ENCODE data around the gene BLTP3A. TPM values are rescaled to one million over a fixed set of nuclear protein-coding genes. Genes with fewer than 3 reads are reported as not detected.
"Not testable (repeated sequence)": the region's sequence is repeated elsewhere in the genome, so short reads cannot be mapped to it uniquely, and the experiment has no call there.

The BLTP3A gene, protein sequence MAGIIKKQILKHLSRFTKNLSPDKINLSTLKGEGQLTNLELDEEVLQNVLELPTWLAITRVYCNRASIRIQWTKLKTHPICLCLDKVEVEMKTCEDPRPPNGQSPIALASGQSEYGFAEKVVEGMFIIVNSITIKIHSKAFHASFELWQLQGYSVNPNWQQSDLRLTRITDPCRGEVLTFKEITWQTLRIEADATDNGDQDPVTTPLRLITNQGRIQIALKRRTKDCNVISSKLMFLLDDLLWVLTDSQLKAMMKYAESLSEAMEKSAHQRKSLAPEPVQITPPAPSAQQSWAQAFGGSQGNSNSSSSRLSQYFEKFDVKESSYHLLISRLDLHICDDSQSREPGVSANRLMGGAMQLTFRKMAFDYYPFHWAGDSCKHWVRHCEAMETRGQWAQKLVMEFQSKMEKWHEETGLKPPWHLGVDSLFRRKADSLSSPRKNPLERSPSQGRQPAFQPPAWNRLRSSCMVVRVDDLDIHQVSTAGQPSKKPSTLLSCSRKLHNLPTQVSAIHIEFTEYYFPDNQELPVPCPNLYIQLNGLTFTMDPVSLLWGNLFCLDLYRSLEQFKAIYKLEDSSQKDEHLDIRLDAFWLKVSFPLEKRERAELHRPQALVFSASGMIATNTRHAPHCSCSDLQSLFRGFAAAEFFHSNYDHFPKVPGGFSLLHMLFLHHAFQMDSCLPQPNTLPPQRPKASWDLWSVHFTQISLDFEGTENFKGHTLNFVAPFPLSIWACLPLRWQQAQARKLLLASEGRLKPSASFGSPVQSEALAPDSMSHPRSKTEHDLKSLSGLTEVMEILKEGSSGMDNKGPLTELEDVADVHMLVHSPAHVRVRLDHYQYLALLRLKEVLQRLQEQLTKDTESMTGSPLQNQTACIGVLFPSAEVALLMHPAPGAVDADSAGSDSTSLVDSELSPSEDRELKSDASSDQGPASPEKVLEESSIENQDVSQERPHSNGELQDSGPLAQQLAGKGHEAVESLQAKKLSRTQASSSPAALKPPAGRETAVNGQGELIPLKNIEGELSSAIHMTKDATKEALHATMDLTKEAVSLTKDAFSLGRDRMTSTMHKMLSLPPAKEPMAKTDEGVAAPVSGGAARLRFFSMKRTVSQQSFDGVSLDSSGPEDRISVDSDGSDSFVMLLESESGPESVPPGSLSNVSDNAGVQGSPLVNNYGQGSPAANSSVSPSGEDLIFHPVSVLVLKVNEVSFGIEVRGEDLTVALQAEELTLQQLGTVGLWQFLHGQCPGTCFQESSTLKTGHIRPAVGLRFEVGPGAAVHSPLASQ (N-terminal part only)
- polyA plus RNA-seq (2014; cell fraction: cytosol; rRNA removed) = 9.1 and 10.1 TPM in 2 replicates
- 4.7 and 8.2 TPM in 2 replicates for polyA plus RNA-seq (2014; cell fraction: nucleus; rRNA removed)

DNA sequence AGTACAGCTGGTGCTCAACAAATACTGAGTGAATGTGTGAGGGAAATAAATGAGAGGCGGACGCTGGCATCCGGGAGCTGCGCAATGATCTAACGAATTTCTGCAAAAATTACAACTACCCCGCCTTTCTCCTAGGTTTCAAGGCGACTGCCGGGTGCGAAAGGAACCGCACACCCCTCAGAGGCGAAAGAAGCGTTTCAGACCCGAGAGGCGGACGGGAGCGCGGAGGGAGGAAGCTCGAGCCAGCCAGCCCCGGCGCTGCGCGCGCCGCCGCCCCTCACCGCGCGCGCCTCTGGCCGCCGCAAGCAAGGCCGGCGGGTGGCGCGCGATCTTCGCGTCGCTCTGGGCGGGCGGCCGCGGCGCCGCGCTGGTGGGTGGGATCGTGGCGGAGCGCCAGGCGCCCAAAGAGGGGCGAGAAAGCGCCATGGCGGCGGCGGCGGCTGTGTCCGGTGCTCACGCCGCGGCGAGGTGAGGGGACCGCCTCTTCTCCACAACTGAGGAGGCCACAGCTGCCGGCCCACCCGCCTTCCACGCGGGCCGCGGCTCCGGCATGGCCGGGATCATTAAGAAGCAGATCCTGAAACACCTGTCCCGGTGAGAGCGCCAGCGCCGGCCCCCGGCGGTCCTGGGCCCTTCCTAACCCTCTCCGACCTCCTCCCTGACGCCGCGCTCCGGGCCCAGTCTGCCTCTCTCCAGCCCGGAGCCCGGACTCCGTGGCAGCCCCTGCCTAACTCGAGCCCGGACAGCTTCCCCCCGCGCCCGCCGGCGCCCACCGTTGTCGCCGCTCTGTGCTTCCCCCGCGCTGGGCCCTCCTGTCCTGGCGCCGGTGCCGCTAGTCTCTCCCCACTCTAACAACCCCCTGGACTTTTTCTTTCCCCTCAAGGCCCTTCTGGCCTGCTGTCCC, at the start of gene BLTP3A:
Gene BLTP3A, plus strand, starts transcription at position 383 of the 904 bp plus-strand sequence. Its CDS starts 168 bp downstream, at position 551.
- peak; percentile 77 for DNase-seq (ENCODE audit: low spot score)

DNA sequence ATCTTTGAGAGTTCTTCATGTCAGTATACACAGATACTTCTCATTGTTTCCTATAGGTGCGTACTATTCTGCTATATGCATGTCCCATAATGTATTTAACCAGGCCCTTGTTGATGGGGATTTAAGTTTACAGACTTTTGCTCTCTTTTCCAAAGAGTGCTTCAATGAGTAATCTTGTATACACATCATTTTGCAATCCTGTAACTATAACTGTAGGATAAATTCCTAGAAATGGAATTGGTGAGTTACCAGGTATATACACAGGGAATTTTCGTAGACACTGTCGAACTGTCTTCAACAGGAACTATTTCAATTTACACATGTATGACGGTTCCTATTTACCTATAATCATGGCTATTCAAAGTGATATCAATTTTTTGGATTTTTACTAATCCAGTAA, 49.8 kb upstream of the BLTP3A start:
- DNase-seq (ENCODE audit: low spot score) = no peak

DNA sequence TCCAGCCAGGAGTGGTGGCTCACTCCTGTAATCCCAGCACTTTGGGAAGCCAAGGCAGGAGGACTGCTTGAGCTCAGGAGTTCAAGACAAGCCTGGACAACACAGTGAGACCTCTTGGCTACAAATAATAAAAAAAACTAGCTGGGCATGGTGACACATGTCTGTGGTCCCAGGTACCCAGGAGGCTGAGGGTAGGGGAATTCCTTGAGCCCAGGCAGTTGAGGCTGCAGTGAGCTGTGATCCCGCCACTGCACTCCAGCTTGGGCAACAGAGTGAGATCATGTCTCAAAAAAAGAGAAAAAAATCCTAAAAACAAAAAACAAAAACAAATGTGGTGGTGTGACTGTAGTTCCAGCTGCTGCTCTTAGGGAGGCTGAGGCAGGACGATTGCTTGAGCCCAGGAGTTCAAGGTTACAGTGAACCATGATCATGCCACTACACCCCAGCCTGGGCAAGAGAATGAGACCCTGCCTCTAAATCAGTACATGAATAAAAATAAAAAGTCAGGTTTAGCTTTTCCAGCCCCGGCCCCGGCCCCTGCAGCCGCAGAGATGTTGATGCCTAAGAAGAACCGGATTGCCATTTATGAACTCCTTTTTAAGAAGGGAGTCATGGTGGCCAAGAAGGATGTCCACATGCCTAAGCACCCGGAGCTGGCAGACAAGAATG, 48.1 kb upstream of the BLTP3A start:
- no peak for DNase-seq (ENCODE audit: low spot score)

DNA sequence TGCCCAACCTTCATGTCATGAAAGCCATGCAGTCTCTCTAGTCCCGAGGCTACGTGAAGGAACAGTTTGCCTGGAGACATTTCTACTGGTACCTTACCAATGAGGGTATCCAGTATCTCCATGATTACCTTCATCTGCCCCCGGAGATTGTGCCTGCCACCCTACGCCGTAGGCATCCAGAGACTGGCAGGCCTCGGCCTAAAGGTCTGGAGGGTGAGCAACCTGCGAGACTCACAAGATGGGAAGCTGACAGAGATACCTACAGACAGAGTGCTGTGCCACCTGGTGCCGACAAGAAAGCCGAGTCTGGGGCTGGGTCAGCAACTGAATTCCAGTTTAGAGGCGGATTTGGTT, 47.6 kb upstream of the BLTP3A start:
- DNase-seq (ENCODE audit: low spot score) = not testable (repeated sequence)

DNA sequence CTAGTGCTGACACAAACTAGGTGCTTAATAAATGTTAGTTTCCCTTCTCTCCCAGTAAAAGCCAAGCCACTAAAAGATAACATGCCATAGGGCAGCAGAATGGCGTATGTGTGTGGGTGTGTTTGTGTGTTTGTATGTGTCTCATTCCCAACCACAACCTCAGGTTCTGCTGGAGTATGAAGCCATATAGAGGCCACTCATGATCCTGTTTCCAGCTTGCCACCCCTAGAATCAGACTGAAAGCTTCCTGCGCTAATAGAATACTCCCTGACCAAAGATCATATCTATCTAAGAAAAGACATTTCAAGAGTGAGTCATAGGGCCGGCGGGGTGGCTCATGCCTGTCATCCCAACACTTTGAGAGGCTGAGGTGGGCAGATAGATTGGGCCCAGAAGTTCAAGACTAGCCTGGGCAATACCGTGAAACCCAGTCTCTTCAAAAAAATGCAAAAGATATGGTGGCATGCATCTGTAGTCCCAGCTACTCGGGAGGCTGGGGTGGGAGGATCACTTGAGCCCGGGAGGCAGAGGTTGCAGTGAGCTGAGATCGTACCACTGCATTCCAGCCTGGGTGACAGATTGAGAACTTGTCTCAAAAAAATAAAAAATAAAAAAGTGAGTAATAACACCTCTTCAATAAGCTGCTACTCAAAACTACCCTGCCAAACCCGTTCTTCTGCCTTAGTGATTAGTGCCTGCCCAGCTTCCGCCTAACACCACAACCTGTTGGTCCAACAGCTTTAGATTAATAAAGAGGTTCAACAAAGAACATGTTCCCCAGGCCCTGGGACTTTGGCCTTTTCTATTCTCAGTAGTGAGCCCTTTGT, 46.4 kb upstream of the BLTP3A start:
- DNase-seq (ENCODE audit: low spot score) = no peak

DNA sequence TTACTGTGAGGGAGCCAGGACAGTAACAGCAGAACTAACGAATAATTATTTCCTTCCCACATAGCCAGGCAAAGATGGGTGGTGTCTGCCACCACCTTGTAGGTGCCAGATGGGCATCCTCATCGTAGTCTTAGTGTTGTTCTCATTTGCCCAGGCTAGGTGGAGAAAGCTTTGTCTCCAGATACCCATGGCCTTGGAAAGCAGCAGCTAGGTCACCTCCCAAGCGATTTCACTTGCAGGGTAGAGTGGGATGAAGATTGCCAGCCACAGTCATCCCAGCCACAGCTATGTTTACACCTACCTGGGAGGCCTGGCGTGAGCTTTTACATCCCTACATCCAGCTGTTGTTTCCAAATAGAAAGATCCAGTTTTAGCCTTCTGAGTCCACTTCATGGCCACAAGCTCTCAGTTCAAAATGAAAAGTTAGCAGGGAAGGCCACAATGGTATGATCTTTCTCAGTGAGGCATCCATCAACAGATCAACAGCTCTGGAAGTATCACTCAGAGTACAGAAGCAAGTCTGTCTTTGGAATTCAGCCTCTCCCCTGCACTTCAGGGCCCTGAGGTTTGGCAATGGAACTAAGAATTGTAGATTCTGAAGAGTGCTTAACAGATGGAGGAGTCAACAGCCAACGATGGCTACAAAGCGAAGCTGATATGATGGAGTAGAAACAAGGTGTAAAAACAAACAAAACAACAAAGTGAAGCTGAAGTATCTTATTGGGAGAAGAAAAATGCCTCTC, 45.6 kb upstream of the BLTP3A start:
- DNase-seq (ENCODE audit: low spot score) = no peak

DNA sequence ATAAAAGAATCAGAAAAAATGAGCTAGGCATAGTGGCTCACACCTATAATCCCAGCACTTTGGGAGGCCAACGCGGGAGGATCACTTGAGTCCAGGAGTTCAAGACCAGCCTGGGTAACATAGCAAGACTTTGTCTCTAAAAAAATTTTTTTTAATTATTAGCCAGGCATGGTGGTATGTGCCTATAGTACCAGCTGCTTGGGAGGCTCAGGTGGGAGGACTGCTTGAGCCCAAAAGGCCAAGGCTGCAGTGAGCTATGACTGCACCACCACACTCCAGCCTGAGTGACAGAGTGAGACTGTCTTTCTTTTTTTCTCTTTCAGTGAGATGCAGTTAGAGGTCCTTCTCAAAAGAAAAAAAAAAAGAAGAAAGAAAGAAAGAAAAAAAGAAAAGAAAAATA, 43.1 kb upstream of the BLTP3A start:
- DNase-seq (ENCODE audit: low spot score) = no peak

DNA sequence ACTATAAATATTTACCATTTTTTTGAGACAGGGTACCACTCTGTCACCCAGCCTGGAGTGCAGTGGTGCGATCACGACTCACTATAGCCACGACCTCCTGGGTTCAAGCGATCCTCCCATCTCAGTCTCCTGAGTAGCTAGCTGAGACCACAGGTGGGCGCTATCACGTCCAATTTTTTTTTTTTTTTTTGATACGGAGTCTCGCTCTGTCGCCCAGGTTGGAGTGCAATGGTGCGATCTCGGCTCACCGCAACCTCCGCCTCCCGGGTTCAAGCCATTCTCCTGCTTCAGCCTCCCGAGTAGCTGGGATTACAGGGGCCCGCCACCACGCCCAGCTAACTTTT, 35.4 kb upstream of the BLTP3A start:
- peak; percentile 58 for DNase-seq (ENCODE audit: low spot score)

DNA sequence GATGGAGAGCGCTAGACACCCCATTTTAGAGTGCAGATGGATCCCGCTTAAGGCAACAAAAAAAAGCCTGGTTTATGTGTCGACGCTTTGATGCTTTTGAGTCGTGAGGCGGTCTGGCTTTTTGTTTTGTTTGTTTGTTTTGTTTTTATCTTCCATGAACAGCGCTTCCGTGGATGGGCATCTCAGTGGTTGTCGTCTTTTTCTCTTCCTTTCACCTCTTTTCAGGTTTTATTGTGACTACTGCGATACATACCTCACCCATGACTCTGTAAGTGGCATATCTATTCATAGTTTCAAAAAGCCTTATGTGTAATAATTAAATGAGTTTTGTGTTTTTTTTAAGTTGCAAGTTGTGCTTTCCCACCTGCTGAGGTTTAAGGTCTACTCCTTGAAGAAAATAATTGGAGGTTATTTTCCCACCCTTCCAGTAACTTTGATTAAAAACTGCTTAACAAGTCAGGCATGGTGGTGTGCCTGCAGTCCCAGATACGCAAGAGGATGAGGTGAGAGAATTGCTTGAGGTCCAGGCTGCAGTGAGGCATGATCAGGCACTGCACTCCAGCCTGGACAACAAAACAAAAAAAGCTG, 34.1 kb upstream of the BLTP3A start:
- DNase-seq (ENCODE audit: low spot score) = no peak

DNA sequence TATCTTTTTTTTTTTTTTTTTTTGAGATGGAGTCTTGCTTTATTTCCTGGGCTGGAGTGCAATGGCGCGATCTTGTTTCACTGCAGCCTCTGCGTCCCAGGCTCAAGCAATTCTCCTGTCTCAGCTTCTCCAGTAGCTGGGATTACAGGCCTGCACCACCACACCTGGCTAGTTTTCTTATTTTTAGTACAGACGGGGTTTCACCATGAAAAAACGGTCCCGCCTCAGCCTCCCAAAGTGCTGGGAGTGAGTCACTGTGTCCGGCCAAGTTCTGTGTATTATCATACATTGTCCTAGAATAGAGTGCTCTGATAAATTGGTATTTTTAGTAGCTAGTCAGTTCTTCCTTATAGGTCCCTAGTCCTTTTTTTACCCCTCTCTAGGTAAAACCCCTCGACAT, 31.8 kb upstream of the BLTP3A start:
- DNase-seq (ENCODE audit: low spot score) = no peak

DNA sequence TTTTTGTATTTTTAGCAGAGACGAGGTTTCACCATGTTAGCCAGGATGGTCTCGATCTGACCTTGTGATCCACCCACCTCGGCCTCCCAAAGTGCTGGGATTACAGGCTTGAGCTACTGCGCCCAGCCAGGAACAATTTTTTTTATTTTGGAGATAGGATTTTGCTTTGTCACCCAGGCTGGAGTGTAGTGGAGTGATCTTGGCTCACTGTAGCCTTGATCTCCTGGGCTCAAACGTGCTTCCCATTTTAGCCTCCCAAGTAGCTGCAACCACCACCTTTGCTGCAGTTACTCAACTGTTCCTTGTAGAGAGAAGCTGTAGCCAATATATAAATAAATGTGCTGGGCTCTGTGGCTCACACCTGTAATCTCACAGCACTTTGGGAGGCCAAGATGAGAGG, 30.2 kb upstream of the BLTP3A start:
- not testable (repeated sequence) for DNase-seq (ENCODE audit: low spot score)

DNA sequence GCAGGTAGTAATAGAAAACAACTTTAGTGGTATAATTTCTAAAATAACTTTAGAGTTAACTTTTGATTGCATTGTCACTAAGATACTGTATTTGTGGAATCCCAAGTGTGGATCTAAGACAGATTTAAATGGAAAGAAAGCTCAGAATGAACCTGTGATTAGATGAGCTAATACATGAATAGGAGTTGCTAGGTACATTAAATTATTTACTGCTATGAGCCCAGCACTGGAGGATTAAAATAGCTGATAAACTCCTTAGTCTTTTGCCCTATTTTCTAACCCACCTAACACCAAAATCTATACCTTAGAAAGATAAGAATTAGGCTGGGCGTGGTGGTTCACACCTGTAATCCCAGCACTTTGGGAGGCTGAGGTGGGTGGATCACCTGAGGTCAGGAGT, 23.7 kb upstream of the BLTP3A start:
- no peak for DNase-seq (ENCODE audit: low spot score)

DNA sequence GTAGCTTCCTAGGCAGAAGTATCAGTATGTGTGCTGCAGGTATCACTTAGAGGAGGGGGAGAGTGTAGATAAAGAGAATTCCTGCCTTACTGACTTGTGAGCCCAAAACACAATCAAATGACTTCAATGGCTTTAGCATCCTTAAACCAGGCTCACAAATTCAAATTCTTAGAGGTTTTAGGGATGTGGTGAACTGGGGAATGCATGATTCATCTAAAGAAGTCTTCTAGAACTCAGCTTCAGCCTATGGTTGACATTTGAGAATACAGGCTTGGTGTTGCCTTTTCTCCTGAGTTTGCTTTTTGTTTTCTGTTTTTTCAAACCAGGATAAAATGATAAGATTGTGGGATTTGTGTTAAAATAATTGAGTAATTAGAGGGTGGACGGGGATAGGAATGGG, 20.2 kb upstream of the BLTP3A start:
- DNase-seq (ENCODE audit: low spot score) = no peak

DNA sequence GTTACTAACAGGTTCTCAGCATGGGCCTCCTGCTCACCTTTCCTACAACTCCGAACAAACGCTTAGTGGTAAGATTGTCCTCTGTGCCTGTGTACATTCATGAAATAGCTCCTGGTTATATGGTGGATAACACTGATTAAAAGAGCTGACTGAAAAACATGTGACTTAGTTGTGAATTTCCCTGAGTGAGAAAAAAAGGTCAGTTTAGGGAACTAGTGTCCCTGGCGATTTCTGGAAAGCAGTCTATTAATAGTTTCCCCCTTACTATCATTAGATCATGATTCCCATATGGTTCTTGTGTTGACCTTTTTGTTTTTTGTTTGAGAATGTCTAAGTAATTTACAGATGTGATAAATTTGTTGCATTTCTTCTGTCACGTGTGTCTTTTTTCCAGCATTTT, 18.9 kb upstream of the BLTP3A start:
- DNase-seq (ENCODE audit: low spot score) = no peak

DNA sequence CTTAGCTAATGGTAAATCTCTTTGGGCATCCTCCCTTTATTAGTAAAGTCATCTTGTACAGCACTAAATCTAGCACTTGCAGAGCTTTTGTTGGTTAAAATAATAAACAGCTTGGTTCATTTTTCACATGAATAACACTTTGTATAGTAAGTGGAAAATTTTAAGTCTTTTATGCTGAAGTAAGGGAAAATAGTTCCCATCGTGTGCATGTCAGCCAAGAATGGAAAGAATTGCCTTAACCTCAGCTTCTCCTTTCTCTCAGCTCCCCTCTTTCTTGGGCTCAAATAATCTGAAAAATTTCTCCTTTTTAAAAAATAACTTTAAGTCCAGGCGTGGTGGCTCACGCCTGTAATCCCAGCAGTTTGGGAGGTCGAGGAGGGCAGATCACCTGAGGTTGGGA, 18.0 kb upstream of the BLTP3A start:
- no peak for DNase-seq (ENCODE audit: low spot score)

DNA sequence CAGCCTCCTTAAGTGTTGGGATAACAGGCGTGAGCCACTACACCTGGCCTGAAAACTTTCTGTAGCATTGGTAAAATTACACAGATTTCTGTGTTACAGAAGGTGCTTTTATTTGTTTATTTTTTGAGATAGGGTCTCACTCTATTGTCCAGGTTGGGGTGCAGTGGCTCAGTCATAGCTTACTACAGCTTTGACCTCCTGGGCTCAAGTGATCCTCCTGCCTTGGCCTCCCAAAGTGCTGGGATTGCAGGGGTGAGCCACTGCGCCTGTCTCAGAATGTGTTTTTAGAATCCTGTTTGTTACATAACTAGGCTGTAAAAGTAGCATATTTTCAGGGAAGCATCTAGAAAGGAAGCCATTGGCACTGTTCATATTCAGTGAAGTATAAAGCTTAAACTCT, 16.9 kb upstream of the BLTP3A start:
- DNase-seq (ENCODE audit: low spot score) = no peak

DNA sequence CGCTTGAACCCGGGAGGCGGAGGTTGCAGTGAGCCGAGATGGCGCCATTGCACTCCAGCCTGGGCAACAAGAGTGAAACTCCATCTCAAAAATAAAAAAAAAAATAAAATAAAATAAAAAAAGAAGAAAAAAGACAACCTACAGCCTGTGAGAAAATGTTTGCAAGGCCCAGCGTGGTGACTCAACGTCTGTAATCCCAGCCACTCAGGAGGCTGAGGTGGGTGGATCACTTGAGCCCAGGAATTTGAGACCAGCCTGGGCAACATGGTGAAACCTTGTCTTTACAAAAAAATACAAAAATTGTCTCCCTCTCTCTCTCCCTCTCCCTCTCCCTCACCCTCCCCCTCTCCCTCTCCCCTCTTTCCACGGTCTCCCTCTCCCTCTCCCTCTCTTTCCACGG, 6.5 kb upstream of the BLTP3A start:
- not testable (repeated sequence) for DNase-seq (ENCODE audit: low spot score)

DNA sequence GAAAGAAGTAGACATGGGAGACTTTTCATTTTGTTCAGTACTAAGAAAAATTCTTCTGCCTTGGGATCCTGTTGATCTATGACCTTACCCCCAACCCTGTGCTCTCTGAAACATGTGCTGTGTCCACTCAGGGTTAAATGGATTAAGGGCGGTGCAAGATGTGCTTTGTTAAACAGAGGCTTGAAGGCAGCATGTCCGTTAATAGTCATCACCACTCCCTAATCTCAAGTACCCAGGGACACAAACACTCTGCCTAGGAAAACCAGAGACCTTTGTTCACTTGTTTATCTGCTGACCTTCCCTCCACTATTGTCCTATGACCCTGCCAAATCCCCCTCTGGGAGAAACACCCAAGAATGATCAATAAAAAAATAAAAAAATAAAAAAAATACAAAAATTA, 4.7 kb upstream of the BLTP3A start:
- not testable (repeated sequence) for DNase-seq (ENCODE audit: low spot score)

Measured in SK-N-DZ (cell line).